ENCODE data around the gene RNF111. TPM values are rescaled to one million over a fixed set of nuclear protein-coding genes. Genes with fewer than 3 reads are reported as not detected.

The RNF111 gene
- polyA plus RNA-seq, 1 donor (not counting 4 experiments of a cell fraction or from before 2014, with no cell fraction given): 27.4 TPM

GRCh38 chr15:59094077-59094476 lies 106.6 kb downstream of the RNF111 start:
- Histone ChIP-seq H4K20me1 (ENCODE audit: control insufficient read depth, extremely low read depth, insufficient read depth, low read length) (no peaks in the 10 kb centered on the region), H3K27ac (ENCODE audit: control insufficient read depth, insufficient read depth, low read length) (no peak overlapping the region), H3K4me1 (ENCODE audit: control insufficient read depth, extremely low read depth, insufficient read depth, low read length) (no peaks in the 10 kb centered on the region), H3K9me3 (ENCODE audit: control insufficient read depth, low read depth, low read length) (no peaks in the 10 kb centered on the region), H3K79me2 (ENCODE audit: control insufficient read depth, insufficient read depth, low read length) (no peaks in the 10 kb centered on the region), H3K36me3 (ENCODE audit: control insufficient read depth in 2 of 2, extremely low read depth in 1 of 2, insufficient read depth in 2 of 2, low read length in 2 of 2) (peaks cover 5 to 10% of the 10 kb centered on the region in 2 experiments), H3K9me1 (ENCODE audit: control insufficient read depth, extremely low read depth, insufficient read depth, low read length) (no peaks in the 10 kb centered on the region), H3K4me2 (ENCODE audit: control insufficient read depth, extremely low read depth, insufficient read depth, low read depth, low read length) (no peak overlapping the region), H3K4me3 (ENCODE audit: control insufficient read depth in 2 of 3, extremely low read depth in 1 of 3, insufficient read depth in 2 of 3, low read depth in 1 of 3, low read length in 3 of 3) (no peak overlapping the region), H2AFZ (ENCODE audit: control insufficient read depth, low read length) (no peak overlapping the region), H3K27me3 (ENCODE audit: control insufficient read depth, extremely low read depth, insufficient read depth, low read length) (no peaks in the 10 kb centered on the region), H3K9ac (ENCODE audit: control insufficient read depth, extremely low read depth, insufficient read depth, low read length) (no peak overlapping the region)
- TF ChIP-seq CTCF (optimal IDR thresholded peaks at IDR 0.05 in 1 of 3, IDR thresholded peaks at IDR 0.05 in 1 of 3, conservative IDR thresholded peaks at IDR 0.05 in 1 of 3; ENCODE audit: extremely low read depth in 1 of 3, insufficient read depth in 2 of 3, low read length in 3 of 3): no peak
- no peak for TF ChIP-seq EZH2 (IDR thresholded peaks at IDR 0.05; ENCODE audit: low read length)
- dilution Hi-C loops (cut with MboI; ENCODE audit: extremely low pct_ligation_motif_present, low sequenced_read_pairs): no loop called here
- DNase-seq (ENCODE audit: low read depth, low spot score) (no peak), FAIRE-seq (no peak)

DNA sequence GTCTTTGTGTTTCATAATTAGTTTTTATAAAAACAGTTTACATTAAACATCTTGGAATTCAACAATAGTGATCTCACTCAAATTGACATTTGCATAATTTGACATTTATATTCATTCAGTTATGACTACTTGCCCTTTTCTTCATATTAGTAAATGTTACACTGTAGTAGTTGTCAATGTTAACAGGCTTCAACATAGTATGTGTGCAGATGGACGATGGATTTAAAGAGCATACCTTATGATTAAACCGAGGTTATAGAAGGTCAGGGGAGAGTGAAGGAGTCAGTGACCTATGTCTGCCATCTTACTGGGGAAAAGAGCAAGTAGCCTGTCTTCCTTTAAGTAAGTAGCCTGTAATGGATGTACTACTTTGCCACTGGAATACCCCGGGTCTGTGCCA lies 109.0 kb downstream of the RNF111 start:
- Histone ChIP-seq H3K27me3 (ENCODE audit: control insufficient read depth, extremely low read depth, insufficient read depth, low read length) (no peaks in the 10 kb centered on the region), H3K4me2 (ENCODE audit: control insufficient read depth, extremely low read depth, insufficient read depth, low read depth, low read length) (no peak overlapping the region), H3K9me1 (ENCODE audit: control insufficient read depth, extremely low read depth, insufficient read depth, low read length) (no peaks in the 10 kb centered on the region), H3K9ac (ENCODE audit: control insufficient read depth, extremely low read depth, insufficient read depth, low read length) (no peak overlapping the region), H3K79me2 (ENCODE audit: control insufficient read depth, insufficient read depth, low read length) (no peaks in the 10 kb centered on the region), H3K27ac (ENCODE audit: control insufficient read depth, insufficient read depth, low read length) (no peak overlapping the region), H3K36me3 (ENCODE audit: control insufficient read depth in 2 of 2, extremely low read depth in 1 of 2, insufficient read depth in 2 of 2, low read length in 2 of 2) (peaks cover 0 to 10% of the 10 kb centered on the region in 2 experiments), H3K4me1 (ENCODE audit: control insufficient read depth, extremely low read depth, insufficient read depth, low read length) (no peaks in the 10 kb centered on the region), H3K4me3 (ENCODE audit: control insufficient read depth in 2 of 3, extremely low read depth in 1 of 3, insufficient read depth in 2 of 3, low read depth in 1 of 3, low read length in 3 of 3) (no peak overlapping the region), H2AFZ (ENCODE audit: control insufficient read depth, low read length) (no peak overlapping the region), H3K9me3 (ENCODE audit: control insufficient read depth, low read depth, low read length) (no peaks in the 10 kb centered on the region), H4K20me1 (ENCODE audit: control insufficient read depth, extremely low read depth, insufficient read depth, low read length) (no peaks in the 10 kb centered on the region)
- dilution Hi-C loops (cut with MboI; ENCODE audit: extremely low pct_ligation_motif_present, low sequenced_read_pairs): no loop called here
- FAIRE-seq (no peak), DNase-seq (ENCODE audit: low read depth, low spot score) (no peak)
- no peak for TF ChIP-seq EZH2 (IDR thresholded peaks at IDR 0.05; ENCODE audit: low read length)
- no peak for TF ChIP-seq CTCF (optimal IDR thresholded peaks at IDR 0.05 in 1 of 3, IDR thresholded peaks at IDR 0.05 in 1 of 3, conservative IDR thresholded peaks at IDR 0.05 in 1 of 3; ENCODE audit: extremely low read depth in 1 of 3, insufficient read depth in 2 of 3, low read length in 3 of 3)
